A673 (cell line): ENCODE measurements around the gene FNDC11. TPM values are rescaled to one million over a fixed set of nuclear protein-coding genes. Genes with fewer than 3 reads are reported as not detected.
A peak's percentile ranks its signal among the peaks of the same experiment; 100 is the strongest.

Experiments
- BruUV-seq: library from RNA; stranded (reverse); fragments of 400-500 nt; replicated peaks from 2 replicates; lab custom pipeline; 2021; lab: Mats Ljungman, UMichigan
- CTCF ChIA-PET: fragments of 300-600 bp; sonication (Branson Sonifier 250); formaldehyde crosslinking; loops from one replicate; lab custom pipeline; 2022; ENCODE audit warnings: antibody characterized with exemption; lab: Charles Lee
- POLR2A ChIA-PET: fragments of 300-600 bp; sonication (Branson Sonifier 250); formaldehyde crosslinking; loops from one replicate; lab custom pipeline; 2022; ENCODE audit warnings: antibody characterized with exemption; ENCODE audit not compliant: low non-redundant PET; lab: Charles Lee
- DNase-seq: peaks from one replicate; pipeline ENCODE4 v3.0.0-alpha.2; 2015; ENCODE audit warnings: low spot score
- H3K27ac ChIP-seq: fragments of 200-600 bp; sonication (generic); 2 replicates; pipeline ENCODE4 v1.5.1; 2016; ENCODE audit warnings: mixed run types, low read depth, mild to moderate bottlenecking, mixed read lengths, antibody characterized with exemption, low read length; ENCODE audit not compliant: poor library complexity, severe bottlenecking
- H3K27me3 ChIP-seq: fragments of 200-600 bp; sonication (generic); replicated peaks from 2 replicates; pipeline ENCODE4 v1.6.1; 2017; ENCODE audit warnings: mixed run types, low read depth, mild to moderate bottlenecking, mixed read lengths, antibody characterized with exemption, low read length; ENCODE audit not compliant: insufficient read depth, poor library complexity
- H3K36me3 ChIP-seq: fragments of 200-600 bp; sonication (generic); 2 replicates; pipeline ENCODE4 v1.6.1; 2016; ENCODE audit warnings: mixed run types, mild to moderate bottlenecking, mixed read lengths, antibody characterized with exemption, low read length; ENCODE audit not compliant: insufficient read depth, poor library complexity, severe bottlenecking
- H3K4me1 ChIP-seq: fragments of 200-600 bp; sonication (generic); 2 replicates; pipeline ENCODE4 v1.6.1; 2017; ENCODE audit warnings: mixed run types, mild to moderate bottlenecking, mixed read lengths, antibody characterized with exemption, low read length; ENCODE audit not compliant: insufficient read depth, poor library complexity, severe bottlenecking
- H3K4me3 ChIP-seq: fragments of 200-600 bp; sonication (generic); 2 replicates; pipeline ENCODE4 v1.5.1; 2016; ENCODE audit warnings: low read depth, mixed run types, mild to moderate bottlenecking, mixed read lengths, low read length; ENCODE audit not compliant: poor library complexity, severe bottlenecking
- H3K9me3 ChIP-seq: fragments of 200-600 bp; sonication (generic); 2 replicates; pipeline ENCODE4 v1.6.1; 2016; ENCODE audit warnings: mixed run types, low read depth, mild to moderate bottlenecking, mixed read lengths, antibody characterized with exemption, low read length; ENCODE audit not compliant: poor library complexity, severe bottlenecking
- CTCF ChIP-seq: fragments of 300-800, 200-600 bp; sonication (generic); conservative IDR thresholded peaks from 2 replicates; pipeline ENCODE4 v1.5.1; 2017; ENCODE audit warnings: low read depth, mild to moderate bottlenecking, antibody characterized with exemption, low read length, moderate library complexity, mixed read lengths
- EZH2 ChIP-seq: fragments of 200-600 bp; sonication (generic); IDR thresholded peaks from 2 replicates; pipeline ENCODE4 v1.6.1; 2017; ENCODE audit warnings: borderline replicate concordance, low read depth, mild to moderate bottlenecking, mixed read lengths, antibody characterized with exemption, low read length; ENCODE audit not compliant: poor library complexity, severe bottlenecking
- intact Hi-C: fragments of 100-400 bp; cut with micrococcal nuclease; formaldehyde crosslinking; loops from one replicate; pipeline ENCODE4 v1.10.0; 2022; ENCODE audit not compliant: unreplicated experiment
- total RNA-seq: library from RNA; stranded (reverse); gene quantifications from 2 replicates; pipeline ENCODE4 v1.2.3, GENCODE V29; 2021

The FNDC11 gene
- total RNA-seq, 1 experiment from 2014 or later: 0.21 TPM

GRCh38 chr20:63536241-63536977, 17.6 kb upstream of the FNDC11 start:
- peak; percentile 52 for DNase-seq
- intact Hi-C loops: loop anchor here (5.0 kb wide), 3 partner anchors 251 to 586 kb away; partner anchors contain the start of gene SAMD10
- BruUV-seq: no TSS peak
- POLR2A ChIA-PET: no interaction called here
- Histone ChIP-seq H3K27ac (no peak overlapping the region), H3K27me3 (no peaks in the 10 kb centered on the region), H3K36me3 (no peaks in the 10 kb centered on the region), H3K4me1 (peaks cover 5% of the 10 kb centered on the region), H3K9me3 (no peaks in the 10 kb centered on the region), H3K4me3 (no peak overlapping the region)
- TF ChIP-seq CTCF: no peak
- TF ChIP-seq EZH2: no peak
- CTCF ChIA-PET: interaction anchor here (0.6 kb wide), 1 partner anchor 134 kb away, joined by 3 read pairs; no protein-coding TSS in a partner anchor

GRCh38 chr20:63536997-63537524, 16.9 kb upstream of the FNDC11 start, which contains the start of gene PTK6:
Gene PTK6 (minus strand): TSS chr20:63537376. CDS start chr20:63537314, 62 bp downstream.
- DNase-seq: no peak
- ChIA-PET CTCF (interaction anchor here (1.0 kb wide), 1 partner anchor 437 kb away, joined by 6 read pairs; no protein-coding TSS in a partner anchor), POLR2A (no interaction called here)
- TF ChIP-seq CTCF: no peak
- no peak for TF ChIP-seq EZH2
- Histone ChIP-seq H3K9me3 (no peaks in the 10 kb centered on the region), H3K4me3 (peak within 1 kb of the TSS; percentile 18), H3K4me1 (peaks cover 5% of the 10 kb centered on the region), H3K27me3 (no peaks in the 10 kb centered on the region), H3K27ac (no peak within 1 kb of the TSS), H3K36me3 (no peaks in the 10 kb centered on the region)
- no TSS peak for BruUV-seq
- intact Hi-C loops: loop anchor here (5.0 kb wide), 3 partner anchors 250 to 585 kb away; partner anchors contain the start of gene SAMD10

GRCh38 chr20:63537525-63538203, 16.3 kb upstream of the FNDC11 start:
- H3K4me1 ChIP-seq: peaks cover 5% of the 10 kb centered on the region
- no TSS peak for BruUV-seq
- H3K9me3 ChIP-seq: no peaks in the 10 kb centered on the region
- no peaks in the 10 kb centered on the region for H3K27me3 ChIP-seq
- CTCF ChIA-PET: interaction anchor here (0.9 to 1.0 kb wide), 2 partner anchors 36 to 436 kb away, joined by 3 to 6 read pairs; partner anchors contain the start of gene HELZ2
- intact Hi-C loops: loop anchor here (5.0 kb wide), 3 partner anchors 250 to 585 kb away; partner anchors contain the start of gene SAMD10
- TF ChIP-seq CTCF (peak; percentile 93), EZH2 (no peak)
- H3K36me3 ChIP-seq: no peaks in the 10 kb centered on the region
- POLR2A ChIA-PET: no interaction called here
- DNase-seq: peak; percentile 85
- H3K4me3 ChIP-seq: peak overlapping the region; percentile 18
- no peak overlapping the region for H3K27ac ChIP-seq
